K562 (cell line): Measurements from ENCODE around the gene NOL8.

Source experiments
- EP300 ChIP-seq: IDR thresholded peaks from 2 replicates; pipeline ENCODE4 v1.6.1; 2012; ENCODE audit warnings: low read length, improper control_type of control experiment
- FOXM1 ChIP-seq, 2 experiments: fragments of 450-650 bp in 1 of 2; sonication (generic) in 1 of 2; formaldehyde crosslinking in 1 of 2; IDR thresholded peaks; 2 replicates each; pipeline versions ENCODE4 v1.6.1 to v1.9.0; 2017 to 2022; ENCODE audit warnings: low read depth in 2 of 2, mild to moderate bottlenecking in 2 of 2, missing genetic modification reagents in 1 of 2, moderate library complexity in 1 of 2
- IRF2 ChIP-seq: sonication (generic); formaldehyde crosslinking; IDR thresholded peaks from 2 replicates; pipeline ENCODE4 v1.8.1; 2022; ENCODE audit warnings: mild to moderate bottlenecking, missing genetic modification reagents
- JUN ChIP-seq, 2 experiments: sonication (generic) in 1 of 2; formaldehyde crosslinking in 1 of 2; IDR thresholded peaks; 2 replicates each; pipeline versions ENCODE4 v1.6.1 to v1.8.0; 2012 to 2022; ENCODE audit warnings: borderline replicate concordance in 2 of 2, mild to moderate bottlenecking in 2 of 2, improper control_type of control experiment in 1 of 2, low read depth in 1 of 2, low read length in 1 of 2, missing genetic modification reagents in 1 of 2
- MLLT1 ChIP-seq, 2 experiments: fragments of 450-650 bp; IDR thresholded peaks; 2 replicates each; pipeline ENCODE4 v1.6.1; 2016
- POLR2A ChIP-seq: fragments of 450-650 bp; conservative IDR thresholded peaks from 2 replicates; pipeline ENCODE4 v1.6.1; 2016
- SFPQ ChIP-seq: fragments of 200-400 bp; formaldehyde crosslinking; IDR thresholded peaks from 2 replicates; pipeline ENCODE4 v1.6.1; 2017; ENCODE audit warnings: mild to moderate bottlenecking, low read depth, low read length, moderate library complexity
- SMARCE1 ChIP-seq: fragments of 450-650 bp; IDR thresholded peaks from 2 replicates; pipeline ENCODE4 v1.7.1; 2016; ENCODE audit warnings: mild to moderate bottlenecking
- STAT6 ChIP-seq: sonication (generic); formaldehyde crosslinking; IDR thresholded peaks from 2 replicates; pipeline ENCODE4 v1.8.1; 2023; ENCODE audit warnings: mild to moderate bottlenecking, missing genetic modification reagents
- ZBTB7A ChIP-seq: IDR thresholded peaks from 2 replicates; pipeline ENCODE4 v1.6.1; 2011; ENCODE audit warnings: low read depth, mild to moderate bottlenecking, low read length, moderate library complexity, borderline replicate concordance; ENCODE audit not compliant: control insufficient read depth
- ZC3H4 ChIP-seq: sonication (generic); formaldehyde crosslinking; IDR thresholded peaks from 2 replicates; pipeline ENCODE4 v1.9.0; 2021; ENCODE audit warnings: missing genetic modification reagents, borderline replicate concordance
- ZFP91 ChIP-seq: sonication (generic); formaldehyde crosslinking; IDR thresholded peaks from 2 replicates; pipeline ENCODE4 v1.8.0; 2022; ENCODE audit warnings: mild to moderate bottlenecking, missing genetic modification reagents
- ZNF354B ChIP-seq: fragments of 250-450 bp; sonication (Bioruptor Pico); IDR thresholded peaks from 2 replicates; pipeline ENCODE4 v1.4.0; 2020
- ZNF830 ChIP-seq: fragments of 250-450 bp; sonication (Bioruptor Pico); IDR thresholded peaks from 2 replicates; pipeline ENCODE4 v1.5.0; 2021; ENCODE audit warnings: mild to moderate bottlenecking

- TF ChIP-seq POLR2A (no peak), STAT6 (CRISPR knock-in tag) (no peak), IRF2 (no peak), SFPQ (no peak), EP300 (no peak), ZNF354B (no peak), ZFP91 (CRISPR knock-in tag) (no peak), FOXM1 (IDR thresholded peaks at IDR 0.05; ENCODE audit: low read depth) (no peak), FOXM1 (CRISPR knock-in tag; IDR thresholded peaks at IDR 0.05; ENCODE audit: low read depth) (no peak), ZBTB7A (no peak), ZNF830 (CRISPR knock-in tag) (no peak), ZC3H4 (CRISPR knock-in tag) (no peak), SMARCE1 (no peak), MLLT1 (IDR thresholded peaks at IDR 0.05) (no peak), JUN (IDR thresholded peaks at IDR 0.05; ENCODE audit: borderline replicate concordance, low read depth, low read length) (no peak), JUN (CRISPR knock-in tag; IDR thresholded peaks at IDR 0.05; ENCODE audit: borderline replicate concordance) (no peak)
Observed at GRCh38 chr9:92373167-92373566, 48.0 kb upstream of the NOL8 start.
